Activated naive CD4-positive, alpha-beta T cell treated with anti-CD3 and anti-CD28 coated beads, Interleukin-2, amount 50 U/mL, for 72 hours (primary cell): ENCODE data around the gene CCNG2. TPM values are rescaled to one million over a fixed set of nuclear protein-coding genes. Genes with fewer than 3 reads are reported as not detected.
"Not testable (repeated sequence)": the region's sequence is repeated elsewhere in the genome, so short reads cannot be mapped to it uniquely, and the experiment has no call there.

Experiments used
- ATAC-seq, 2 donors: fragments of 150-1000 bp; cut with Tn5 transposase; 2 replicates each; pipeline ENCODE4 v1.10.0; 2021; ENCODE audit warnings: mild to moderate bottlenecking in 2 of 2, moderate library complexity in 2 of 2
- DNase-seq, 2 donors: peaks; one replicate each; pipeline ENCODE4 v3.0.0; 2021 to 2022; ENCODE audit warnings: low spot score in 2 of 2
- H3K27ac Mint-ChIP-seq, 2 donors: one replicate each; pipeline ENCODE4 v1.8.0; 2022; ENCODE audit warnings: mild to moderate bottlenecking in 2 of 2, mixed read lengths in 2 of 2
- H3K36me3 Mint-ChIP-seq, 2 donors: one replicate each; pipeline ENCODE4 v1.8.0; 2022; ENCODE audit warnings: mixed read lengths in 2 of 2
- H3K9me3 Mint-ChIP-seq, 2 donors: one replicate each; pipeline ENCODE4 v1.8.0; 2022; ENCODE audit warnings: mixed read lengths in 2 of 2
- total RNA-seq, 2 donors: library from RNA; stranded (reverse); gene quantifications; one replicate each; pipeline ENCODE4 v1.2.3, GENCODE V29; 2022

The CCNG2 gene, protein sequence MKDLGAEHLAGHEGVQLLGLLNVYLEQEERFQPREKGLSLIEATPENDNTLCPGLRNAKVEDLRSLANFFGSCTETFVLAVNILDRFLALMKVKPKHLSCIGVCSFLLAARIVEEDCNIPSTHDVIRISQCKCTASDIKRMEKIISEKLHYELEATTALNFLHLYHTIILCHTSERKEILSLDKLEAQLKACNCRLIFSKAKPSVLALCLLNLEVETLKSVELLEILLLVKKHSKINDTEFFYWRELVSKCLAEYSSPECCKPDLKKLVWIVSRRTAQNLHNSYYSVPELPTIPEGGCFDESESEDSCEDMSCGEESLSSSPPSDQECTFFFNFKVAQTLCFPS
- 10 to 100 TPM; 43.4 to 49.8 TPM for total RNA-seq

- no peaks in the 10 kb centered on the region for H3K9me3 Mint-ChIP-seq
- peak within 1 kb of the TSS; percentile 86 to 98 for H3K27ac Mint-ChIP-seq
- DNase-seq: peak in 1 of 2 donors; percentile 81
- H3K36me3 Mint-ChIP-seq: peaks cover 8 to 18% of the 10 kb centered on the region in 2 donors
- peak; percentile 42 to 52 for ATAC-seq
Measured at GRCh38 chr4:77156912-77157858, at the start of gene CCNG2. TSS of gene CCNG2 (plus strand) at chr4:77157207. CDS start at chr4:77158533, 1,326 bp downstream.

DNA sequence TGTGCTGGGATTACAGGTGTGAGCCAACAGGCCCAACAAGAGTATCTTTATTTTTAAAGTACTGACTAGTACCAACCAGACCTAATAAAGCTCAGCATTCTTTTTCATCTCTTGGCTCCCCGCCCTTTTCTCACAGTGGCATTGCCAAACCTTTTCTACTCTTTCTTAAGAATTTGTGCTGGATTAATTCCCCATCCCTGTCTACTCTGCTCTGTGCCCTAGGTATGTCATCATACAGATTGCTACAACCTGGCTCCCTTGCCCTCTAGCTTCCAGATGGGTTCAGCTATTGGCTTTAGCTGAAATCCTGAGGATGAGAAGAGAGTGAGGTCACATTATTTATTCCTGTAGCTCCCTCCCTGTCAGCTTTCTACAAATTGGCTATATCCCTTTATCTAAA is 46.3 kb upstream of the CCNG2 start:
- Mint-ChIP-seq H3K27ac (no peak overlapping the region), H3K9me3 (peaks cover 0 to 4% of the 10 kb centered on the region in 2 donors), H3K36me3 (no peaks in the 10 kb centered on the region)
- ATAC-seq (no peak), DNase-seq (no peak)

GRCh38 chr4:77113069-77113468 is 43.9 kb upstream of the CCNG2 start:
- Mint-ChIP-seq H3K36me3 (no peaks in the 10 kb centered on the region), H3K27ac (no peak overlapping the region), H3K9me3 (peaks cover 0 to 1% of the 10 kb centered on the region in 2 donors)
- DNase-seq: no peak
- ATAC-seq: no peak

DNA sequence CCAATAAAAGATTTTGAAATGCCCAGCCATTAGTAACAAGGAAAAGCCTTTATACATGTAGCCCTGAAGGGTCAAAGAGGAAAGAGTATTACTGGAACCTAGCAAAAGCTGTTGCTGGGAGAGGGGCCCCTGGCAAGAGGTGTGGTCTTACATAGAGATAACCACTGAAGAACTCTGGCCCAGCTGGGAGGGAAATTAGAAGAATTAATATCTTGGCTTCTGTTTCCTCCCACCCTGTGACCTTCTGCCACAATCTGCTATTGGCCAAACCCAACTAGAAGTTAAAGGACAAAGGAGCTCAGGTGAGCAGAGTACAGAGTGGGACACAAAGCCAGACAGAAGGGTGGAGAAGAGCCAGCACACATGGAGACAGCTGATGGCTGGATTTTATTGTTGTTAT is 39.3 kb upstream of the CCNG2 start:
- ATAC-seq: no peak

GRCh38 chr4:77120886-77121508 is 36.0 kb upstream of the CCNG2 start:
- Mint-ChIP-seq H3K9me3 (no peaks in the 10 kb centered on the region), H3K36me3 (no peaks in the 10 kb centered on the region), H3K27ac (no peak overlapping the region)
- DNase-seq (no peak), ATAC-seq (no peak)

More for the DNA sequence above, 39.3 kb upstream of the CCNG2 start:
- H3K27ac Mint-ChIP-seq: no peak overlapping the region
- no peaks in the 10 kb centered on the region for H3K36me3 Mint-ChIP-seq
- DNase-seq: no peak
- no peaks in the 10 kb centered on the region for H3K9me3 Mint-ChIP-seq

GRCh38 chr4:77121736-77122240 is 35.2 kb upstream of the CCNG2 start:
- no peaks in the 10 kb centered on the region for H3K36me3 Mint-ChIP-seq
- no peaks in the 10 kb centered on the region for H3K9me3 Mint-ChIP-seq
- H3K27ac Mint-ChIP-seq: no peak overlapping the region
- ATAC-seq (no peak), DNase-seq (no peak)

- Mint-ChIP-seq H3K36me3 (no peaks in the 10 kb centered on the region), H3K27ac (no peak overlapping the region), H3K9me3 (no peaks in the 10 kb centered on the region)
- DNase-seq (no peak), ATAC-seq (no peak)
Measured at GRCh38 chr4:77122656-77123055, 34.4 kb upstream of the CCNG2 start.

DNA sequence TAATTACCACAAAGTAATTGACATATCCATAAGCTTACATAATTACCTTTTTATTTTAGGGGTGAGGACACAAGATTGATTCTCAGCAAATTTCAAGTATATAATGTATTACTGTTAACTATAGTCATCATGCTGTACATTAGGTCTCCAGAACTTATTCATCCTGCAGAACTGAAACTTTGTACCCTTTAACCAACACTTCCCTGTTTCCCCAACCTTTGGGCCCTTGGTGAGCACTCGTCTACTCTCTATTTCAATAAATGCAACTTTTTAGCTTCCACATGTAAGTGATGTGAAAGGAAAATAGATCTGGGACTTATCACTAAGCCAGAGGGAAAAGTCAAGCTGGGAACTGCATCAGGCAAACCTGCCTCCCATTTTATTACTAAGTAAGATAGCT is 33.6 kb upstream of the CCNG2 start:
- Mint-ChIP-seq H3K9me3 (no peaks in the 10 kb centered on the region), H3K36me3 (no peaks in the 10 kb centered on the region)
- no peak for DNase-seq

GRCh38 chr4:77124576-77124975 is 32.4 kb upstream of the CCNG2 start:
- no peak for DNase-seq
- H3K36me3 Mint-ChIP-seq: no peaks in the 10 kb centered on the region
- H3K9me3 Mint-ChIP-seq: peaks cover 0 to 4% of the 10 kb centered on the region in 2 donors
- H3K27ac Mint-ChIP-seq: no peak overlapping the region
- ATAC-seq: no peak

More for the DNA sequence above, 33.6 kb upstream of the CCNG2 start:
- no peak for ATAC-seq
- H3K27ac Mint-ChIP-seq: no peak overlapping the region

- Mint-ChIP-seq H3K36me3 (no peaks in the 10 kb centered on the region), H3K9me3 (peaks cover 0 to 5% of the 10 kb centered on the region in 2 donors), H3K27ac (no peak overlapping the region)
- DNase-seq (no peak), ATAC-seq (no peak)
Measured at GRCh38 chr4:77125961-77126360, 31.0 kb upstream of the CCNG2 start.

DNA sequence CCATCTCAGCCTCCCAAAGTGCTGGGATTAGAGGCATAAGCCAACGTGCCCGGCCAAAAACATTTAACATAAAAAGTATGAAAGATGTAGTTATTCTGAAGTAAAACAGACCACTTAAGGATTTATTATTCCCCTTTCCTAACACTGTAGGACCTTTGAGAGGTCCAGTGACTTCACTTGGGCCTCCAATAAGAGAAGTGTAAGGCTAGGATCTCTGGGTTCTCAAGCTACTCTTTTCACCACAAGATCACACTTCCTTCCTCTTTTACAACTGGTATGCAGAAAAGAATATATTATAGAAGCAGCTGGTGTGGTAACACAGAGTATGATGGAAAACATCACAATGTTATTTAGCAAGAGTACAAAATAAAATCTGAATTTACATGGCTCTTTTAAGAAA is 30.2 kb upstream of the CCNG2 start:
- no peak for ATAC-seq
- H3K9me3 Mint-ChIP-seq: peaks cover 0 to 5% of the 10 kb centered on the region in 2 donors
- H3K36me3 Mint-ChIP-seq: no peaks in the 10 kb centered on the region

DNA sequence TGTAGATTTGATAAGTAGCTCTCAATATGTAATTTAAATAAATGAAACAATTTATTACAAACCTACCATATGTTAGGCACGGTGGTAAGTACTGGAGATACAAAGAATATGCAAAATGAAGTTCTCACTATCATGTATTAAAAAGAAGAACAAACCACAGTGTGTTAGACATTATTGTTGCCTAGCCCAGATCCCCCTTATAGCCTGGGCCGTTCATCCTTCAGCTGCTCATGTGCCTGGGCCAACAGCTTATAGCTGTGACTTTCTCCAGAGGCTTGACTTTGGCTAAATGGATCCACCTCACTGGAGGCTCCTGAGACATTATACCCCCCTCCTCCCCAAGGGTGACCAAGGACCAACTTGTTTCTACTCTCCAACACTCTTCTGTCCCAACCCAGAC is 29.8 kb upstream of the CCNG2 start:
- no peak for ATAC-seq
- H3K36me3 Mint-ChIP-seq: no peaks in the 10 kb centered on the region
- peaks cover 0 to 5% of the 10 kb centered on the region in 2 donors for H3K9me3 Mint-ChIP-seq
- DNase-seq: no peak
- no peak overlapping the region for H3K27ac Mint-ChIP-seq

More for the DNA sequence above, 30.2 kb upstream of the CCNG2 start:
- no peak for DNase-seq
- H3K27ac Mint-ChIP-seq: no peak overlapping the region

- peaks cover 0 to 5% of the 10 kb centered on the region in 2 donors for H3K9me3 Mint-ChIP-seq
- H3K36me3 Mint-ChIP-seq: no peaks in the 10 kb centered on the region
- DNase-seq (no peak), ATAC-seq (no peak)
- no peak overlapping the region for H3K27ac Mint-ChIP-seq
Measured at GRCh38 chr4:77127837-77128621, 29.0 kb upstream of the CCNG2 start.

- Mint-ChIP-seq H3K9me3 (peaks cover 0 to 5% of the 10 kb centered on the region in 2 donors), H3K36me3 (no peaks in the 10 kb centered on the region), H3K27ac (no peak overlapping the region)
- ATAC-seq: no peak
- no peak for DNase-seq
Measured at GRCh38 chr4:77132652-77133312, 24.2 kb upstream of the CCNG2 start.

DNA sequence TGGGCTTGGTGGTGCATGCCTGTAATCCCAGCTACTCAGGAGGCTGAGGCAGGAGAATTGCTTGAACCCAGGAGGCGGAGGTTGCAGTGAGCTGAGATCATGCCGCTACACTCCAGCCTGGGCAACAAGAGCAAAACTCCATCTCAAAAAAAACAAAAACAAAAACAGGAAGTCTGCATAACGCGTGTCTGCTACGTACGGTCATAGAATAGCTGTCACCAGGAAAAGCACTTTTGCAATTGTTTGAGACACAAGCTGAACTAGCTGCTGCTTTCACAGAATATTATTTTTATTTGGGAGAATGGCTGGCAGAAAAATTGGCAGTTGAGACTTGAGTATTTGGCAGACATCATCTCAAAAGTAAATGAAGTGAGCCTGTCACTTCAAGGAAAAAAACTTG is 19.6 kb upstream of the CCNG2 start:
- not testable (repeated sequence) for ATAC-seq, H3K27ac Mint-ChIP-seq, DNase-seq, H3K36me3 Mint-ChIP-seq, H3K9me3 Mint-ChIP-seq
